ENCODE measurements around the gene CAT. TPM values are rescaled to one million over a fixed set of nuclear protein-coding genes. Genes with fewer than 3 reads are reported as not detected.

The CAT gene
- total and polyA plus RNA-seq, 9 of the 15 experiments (the other 6 are each of a cell fraction or from before 2014, with no cell fraction given) = 86.7 to 183 (median 114) TPM

- no peak for TF ChIP-seq CHD7 (IDR thresholded peaks at IDR 0.05; ENCODE audit: low read depth, low read length)
- TF ChIP-seq RFX5 (IDR thresholded peaks at IDR 0.05; ENCODE audit: low read depth, low read length) = no peak
- TF ChIP-seq ZC3H4 (CRISPR knock-in tag; IDR thresholded peaks at IDR 0.05; ENCODE audit: borderline replicate concordance) = no peak
- no peak for TF ChIP-seq NCOR1 (IDR thresholded peaks at IDR 0.05)
- TF ChIP-seq SFPQ (IDR thresholded peaks at IDR 0.05; ENCODE audit: low read depth, low read length) = no peak
- no peak for TF ChIP-seq POU5F1 (IDR thresholded peaks at IDR 0.05; ENCODE audit: borderline replicate concordance, low read depth, low read length, partially characterized antibody)
- no peak for TF ChIP-seq MIER1 (IDR thresholded peaks at IDR 0.05; ENCODE audit: low read depth)
- no peak for TF ChIP-seq ZHX1 (conservative IDR thresholded peaks at IDR 0.05; ENCODE audit: low read length)
These were observed 11.4 kb upstream of the CAT start (continued) for GRCh38 chr11:34427186-34427805.
